Activated CD8-positive, alpha-beta T cell treated with anti-CD3 and anti-CD28 coated beads for 36 hours (primary cell): ENCODE measurements around the gene CCL25. TPM values are rescaled to one million over a fixed set of nuclear protein-coding genes. Genes with fewer than 3 reads are reported as not detected.

Experiments used
- ATAC-seq: fragments of 200-7000 bp; cut with Tn5 transposase; one replicate; pipeline ENCODE4 v1.10.0; 2021; ENCODE audit warnings: mild to moderate bottlenecking, moderate library complexity
- CTCF ChIA-PET: fragments of 350-600 bp; sonication (Branson Sonifier 250); formaldehyde crosslinking; loops from one replicate; lab custom pipeline; 2021; ENCODE audit warnings: antibody characterized with exemption; lab: Charles Lee
- POLR2A ChIA-PET: fragments of 350-600 bp; sonication (Branson Sonifier 250); formaldehyde crosslinking; loops from one replicate; lab custom pipeline; 2021; ENCODE audit warnings: antibody characterized with exemption; lab: Charles Lee
- DNase-seq: peaks from one replicate; pipeline ENCODE4 v3.0.0-alpha.2; 2020
- H3K27ac Mint-ChIP-seq: one replicate; pipeline ENCODE4 v1.8.0; 2021; ENCODE audit warnings: mild to moderate bottlenecking, mixed read lengths
- H3K27me3 Mint-ChIP-seq: one replicate; pipeline ENCODE4 v1.8.0; 2021; ENCODE audit warnings: mixed read lengths
- H3K36me3 Mint-ChIP-seq: one replicate; pipeline ENCODE4 v1.8.0; 2021; ENCODE audit warnings: low read depth, mixed read lengths
- H3K4me1 Mint-ChIP-seq: one replicate; pipeline ENCODE4 v1.8.0; 2021; ENCODE audit warnings: low read depth, mixed read lengths
- H3K4me3 Mint-ChIP-seq: one replicate; pipeline ENCODE4 v1.8.0; 2021; ENCODE audit warnings: mild to moderate bottlenecking, moderate library complexity, mixed read lengths
- H3K9me3 Mint-ChIP-seq: one replicate; pipeline ENCODE4 v1.8.0; 2021; ENCODE audit warnings: mixed read lengths
- CTCF ChIP-seq: fragments of 200-600 bp; IDR thresholded peaks from one replicate; pipeline ENCODE4 v1.8.0; 2022; ENCODE audit warnings: antibody characterized with exemption, mild to moderate bottlenecking
- intact Hi-C: fragments of 100-400 bp; cut with micrococcal nuclease; formaldehyde crosslinking; loops from one replicate; pipeline ENCODE4 v1.10.0; 2022
- total RNA-seq, 2 experiments: library from RNA; stranded (reverse); gene quantifications; one replicate each; pipeline ENCODE4 v1.2.3, GENCODE V29; 2021

CCL25 gene
- total RNA-seq, 2 experiments from 2014 or later, result 0.29 TPM; not detected in 1

DNA sequence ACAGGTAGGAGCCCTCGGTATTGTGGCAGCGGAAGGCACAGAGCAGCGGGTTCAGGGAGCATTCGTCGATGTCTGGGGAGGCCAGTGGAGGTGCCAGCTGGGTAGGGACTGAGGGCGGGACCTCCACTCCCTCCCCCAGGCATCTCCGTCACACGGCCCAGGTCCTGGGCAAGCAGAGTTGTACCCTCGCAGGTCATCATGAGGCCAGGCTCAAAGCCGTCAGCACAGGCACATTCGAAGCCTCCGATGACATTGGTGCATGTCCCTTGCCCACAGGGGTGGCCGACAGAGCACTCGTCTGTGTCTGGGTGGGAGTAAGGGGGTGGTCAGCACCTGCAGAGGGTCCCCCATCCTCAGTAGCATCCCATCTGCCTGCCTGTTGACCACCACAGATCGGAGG, 35.3 kb downstream of the CCL25 start:
- Mint-ChIP-seq H3K9me3 (peaks cover 2% of the 10 kb centered on the region), H3K4me1 (no peaks in the 10 kb centered on the region), H3K27me3 (no peaks in the 10 kb centered on the region), H3K36me3 (no peaks in the 10 kb centered on the region), H3K4me3 (no peak overlapping the region), H3K27ac (no peak overlapping the region)
- ChIA-PET POLR2A (no interaction called here), CTCF (no interaction called here)
- intact Hi-C loops, result no loop called here
- DNase-seq (no peak), ATAC-seq (no peak)
- TF ChIP-seq CTCF, result no peak

GRCh38 chr19:8088752-8089663, 36.4 kb downstream of the CCL25 start:
- intact Hi-C loops, result no loop called here
- ChIA-PET POLR2A (no interaction called here), CTCF (no interaction called here)
- no peaks in the 10 kb centered on the region for H3K27me3 Mint-ChIP-seq
- ATAC-seq (no peak), DNase-seq (no peak)
- H3K36me3 Mint-ChIP-seq, result no peaks in the 10 kb centered on the region
- H3K4me1 Mint-ChIP-seq, result no peaks in the 10 kb centered on the region
- H3K4me3 Mint-ChIP-seq, result no peak overlapping the region
- no peak for TF ChIP-seq CTCF
- H3K27ac Mint-ChIP-seq, result no peak overlapping the region
- peaks cover 6% of the 10 kb centered on the region for H3K9me3 Mint-ChIP-seq

DNA sequence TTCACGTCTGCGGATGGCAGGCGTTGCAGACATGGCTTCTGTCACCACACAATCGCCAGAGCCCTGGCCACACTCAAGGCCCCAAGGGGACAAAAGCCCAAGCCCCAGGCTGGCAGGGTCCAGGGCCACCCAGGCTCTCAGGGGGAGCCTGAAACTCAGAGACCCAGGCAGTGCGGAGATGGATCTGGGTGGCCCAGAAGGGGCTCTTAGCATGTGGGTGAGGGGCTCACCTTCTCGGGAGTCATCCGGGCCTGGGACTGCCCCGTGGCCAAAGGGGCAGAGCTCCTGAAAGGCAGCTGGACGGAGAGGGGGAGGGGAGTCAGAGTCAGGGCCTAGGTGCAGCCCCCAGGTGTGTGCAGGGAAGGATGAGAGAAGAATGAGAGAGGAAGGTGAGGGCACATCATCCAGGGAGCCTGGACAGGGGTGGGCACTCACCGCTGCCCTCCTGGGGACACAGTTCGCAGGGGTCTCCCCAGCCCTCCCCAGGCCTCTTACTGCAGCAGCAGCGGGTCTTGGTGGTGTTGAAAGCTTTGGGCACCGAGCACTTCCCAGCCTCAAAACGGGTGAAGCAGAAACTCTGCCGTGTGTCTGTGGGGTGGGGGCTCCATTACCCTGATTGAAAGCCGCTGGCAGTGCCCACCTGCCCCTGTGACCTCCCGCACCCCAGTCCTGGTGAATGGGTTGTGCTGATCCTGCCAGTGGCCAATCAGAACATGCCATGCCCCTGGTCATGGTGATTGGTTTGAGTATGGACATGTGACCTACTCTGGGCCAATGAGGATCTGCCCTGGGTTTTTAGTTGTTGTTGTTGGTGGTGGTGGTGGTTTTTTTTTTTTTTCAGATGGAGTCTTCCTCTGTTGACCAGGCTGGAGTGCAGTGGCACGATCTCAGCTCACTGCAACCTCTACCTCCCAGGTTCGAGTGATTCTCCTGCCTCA, 37.4 kb downstream of the CCL25 start:
- CTCF ChIA-PET, result interaction anchor here (1.3 kb wide), 1 partner anchor 145 kb away, joined by 5 read pairs; no protein-coding TSS in a partner anchor
- POLR2A ChIA-PET, result no interaction called here
- Mint-ChIP-seq H3K27ac (no peak overlapping the region), H3K27me3 (no peaks in the 10 kb centered on the region), H3K4me3 (no peak overlapping the region), H3K36me3 (no peaks in the 10 kb centered on the region), H3K9me3 (peaks cover 13% of the 10 kb centered on the region), H3K4me1 (no peaks in the 10 kb centered on the region)
- ATAC-seq (no peak), DNase-seq (no peak)
- intact Hi-C loops, result no loop called here
- TF ChIP-seq CTCF, result no peak

GRCh38 chr19:8090950-8091349, 38.4 kb downstream of the CCL25 start:
- Mint-ChIP-seq H3K9me3 (peaks cover 19% of the 10 kb centered on the region), H3K27me3 (no peaks in the 10 kb centered on the region), H3K4me1 (no peaks in the 10 kb centered on the region), H3K4me3 (no peak overlapping the region), H3K36me3 (no peaks in the 10 kb centered on the region), H3K27ac (no peak overlapping the region)
- no peak for DNase-seq
- ChIA-PET CTCF (interaction anchor here (1.3 kb wide), 1 partner anchor 146 kb away, joined by 5 read pairs; no protein-coding TSS in a partner anchor), POLR2A (no interaction called here)
- no peak for TF ChIP-seq CTCF
- intact Hi-C loops, result no loop called here
- ATAC-seq, result no peak
